ENCODE data around the gene PTPMT1.

PTPMT1 gene

GRCh38 chr11:47550288-47551047, 14.9 kb upstream of the PTPMT1 start:
- H3K27ac ChIP-seq (ENCODE audit: low read length) = peak overlapping the region; percentile 81
- H4K20me1 ChIP-seq (ENCODE audit: insufficient read depth, low read length) = peaks cover 53% of the 10 kb centered on the region
- H3K27me3 ChIP-seq (ENCODE audit: low read depth, low read length) = no peaks in the 10 kb centered on the region
- H3K9ac ChIP-seq (ENCODE audit: low read length) = peak overlapping the region; percentile 96; the same call in 1 of the 2 replicates
- peaks cover 30% of the 10 kb centered on the region for H3K36me3 ChIP-seq (replicated peaks; ENCODE audit: low read depth, low read length)
- peaks cover 21% of the 10 kb centered on the region for H3K4me1 ChIP-seq (ENCODE audit: low read length)
- H3K4me3 ChIP-seq (ENCODE audit: low read length) = peak overlapping the region; percentile 90
- H3K79me2 ChIP-seq (ENCODE audit: low read length) = peaks cover 79% of the 10 kb centered on the region
- no peaks in the 10 kb centered on the region for H3K9me3 ChIP-seq (ENCODE audit: insufficient read depth, low read length)
- no peak overlapping the region for H2AFZ ChIP-seq (ENCODE audit: low read depth, low read length)
- TF ChIP-seq, protein P1, sequence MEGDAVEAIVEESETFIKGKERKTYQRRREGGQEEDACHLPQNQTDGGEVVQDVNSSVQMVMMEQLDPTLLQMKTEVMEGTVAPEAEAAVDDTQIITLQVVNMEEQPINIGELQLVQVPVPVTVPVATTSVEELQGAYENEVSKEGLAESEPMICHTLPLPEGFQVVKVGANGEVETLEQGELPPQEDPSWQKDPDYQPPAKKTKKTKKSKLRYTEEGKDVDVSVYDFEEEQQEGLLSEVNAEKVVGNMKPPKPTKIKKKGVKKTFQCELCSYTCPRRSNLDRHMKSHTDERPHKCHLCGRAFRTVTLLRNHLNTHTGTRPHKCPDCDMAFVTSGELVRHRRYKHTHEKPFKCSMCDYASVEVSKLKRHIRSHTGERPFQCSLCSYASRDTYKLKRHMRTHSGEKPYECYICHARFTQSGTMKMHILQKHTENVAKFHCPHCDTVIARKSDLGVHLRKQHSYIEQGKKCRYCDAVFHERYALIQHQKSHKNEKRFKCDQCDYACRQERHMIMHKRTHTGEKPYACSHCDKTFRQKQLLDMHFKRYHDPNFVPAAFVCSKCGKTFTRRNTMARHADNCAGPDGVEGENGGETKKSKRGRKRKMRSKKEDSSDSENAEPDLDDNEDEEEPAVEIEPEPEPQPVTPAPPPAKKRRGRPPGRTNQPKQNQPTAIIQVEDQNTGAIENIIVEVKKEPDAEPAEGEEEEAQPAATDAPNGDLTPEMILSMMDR (IDR thresholded peaks at IDR 0.05; ENCODE audit: low read depth, low read length) = no peak
- no peak for TF ChIP-seq EZH2phosphoT487 (IDR thresholded peaks at IDR 0.05; ENCODE audit: low read depth)
- H3K4me2 ChIP-seq (ENCODE audit: low read length) = peak overlapping the region; percentile 95

- peaks cover 73% of the 10 kb centered on the region for H3K79me2 ChIP-seq (ENCODE audit: low read length)
- H2AFZ ChIP-seq (ENCODE audit: low read depth, low read length) = no peak overlapping the region
- no peaks in the 10 kb centered on the region for H3K27me3 ChIP-seq (ENCODE audit: low read depth, low read length)
- H3K9me3 ChIP-seq (ENCODE audit: insufficient read depth, low read length) = no peaks in the 10 kb centered on the region
- H3K27ac ChIP-seq (ENCODE audit: low read length) = peak overlapping the region; percentile 81
- peaks cover 21% of the 10 kb centered on the region for H3K4me1 ChIP-seq (ENCODE audit: low read length)
- H3K36me3 ChIP-seq (replicated peaks; ENCODE audit: low read depth, low read length) = peaks cover 30% of the 10 kb centered on the region
- H4K20me1 ChIP-seq (ENCODE audit: insufficient read depth, low read length) = peaks cover 51% of the 10 kb centered on the region
- peak overlapping the region; percentile 96 for H3K9ac ChIP-seq (ENCODE audit: low read length)
- peak overlapping the region; percentile 90 for H3K4me3 ChIP-seq (ENCODE audit: low read length)
- peak overlapping the region; percentile 95 for H3K4me2 ChIP-seq (ENCODE audit: low read length)
- TF ChIP-seq, protein P1 (IDR thresholded peaks at IDR 0.05; ENCODE audit: low read depth, low read length) = peak; percentile 39
- no peak for TF ChIP-seq EZH2phosphoT487 (IDR thresholded peaks at IDR 0.05; ENCODE audit: low read depth)
Observed at GRCh38 chr11:47551086-47551485, 14.3 kb upstream of the PTPMT1 start.

DNA sequence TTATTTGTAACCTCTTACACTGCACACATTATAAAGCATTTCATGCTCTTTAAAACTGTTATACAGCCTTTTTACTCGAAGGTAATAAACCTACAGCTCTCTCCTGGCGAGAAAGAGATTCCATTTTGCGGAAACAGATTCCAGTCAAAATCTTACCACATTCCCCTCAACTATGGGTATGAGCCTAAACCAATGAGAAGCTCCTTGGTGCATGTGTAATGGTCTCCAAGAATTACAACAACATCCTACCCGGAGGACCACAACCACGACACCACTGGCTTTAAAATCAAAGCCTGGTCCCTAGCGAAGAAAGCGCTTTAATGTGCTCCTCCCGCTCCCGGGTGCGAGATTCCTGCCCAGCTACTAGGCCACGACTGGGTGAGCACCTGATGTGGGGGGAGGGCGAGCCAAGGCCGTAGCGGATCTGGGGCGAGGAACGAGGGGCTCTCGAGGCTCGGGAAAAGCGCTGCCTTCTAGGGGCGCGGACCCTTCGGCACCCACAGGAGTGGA, 13.3 kb upstream of the PTPMT1 start:
- no peaks in the 10 kb centered on the region for H3K9me3 ChIP-seq (ENCODE audit: insufficient read depth, low read length)
- H4K20me1 ChIP-seq (ENCODE audit: insufficient read depth, low read length) = peaks cover 42% of the 10 kb centered on the region
- H3K4me1 ChIP-seq (ENCODE audit: low read length) = peaks cover 21% of the 10 kb centered on the region
- TF ChIP-seq, protein P1 (IDR thresholded peaks at IDR 0.05; ENCODE audit: low read depth, low read length) = no peak
- no peak for TF ChIP-seq EZH2phosphoT487 (IDR thresholded peaks at IDR 0.05; ENCODE audit: low read depth)
- H3K36me3 ChIP-seq (replicated peaks; ENCODE audit: low read depth, low read length) = peaks cover 23% of the 10 kb centered on the region
- no peaks in the 10 kb centered on the region for H3K27me3 ChIP-seq (ENCODE audit: low read depth, low read length)
- H2AFZ ChIP-seq (ENCODE audit: low read depth, low read length) = no peak overlapping the region
- H3K4me2 ChIP-seq (ENCODE audit: low read length) = peak overlapping the region; percentile 95
- peaks cover 62% of the 10 kb centered on the region for H3K79me2 ChIP-seq (ENCODE audit: low read length)
- H3K4me3 ChIP-seq (ENCODE audit: low read length) = peak overlapping the region; percentile 90
- H3K9ac ChIP-seq (ENCODE audit: low read length) = peak overlapping the region; percentile 96
- H3K27ac ChIP-seq (ENCODE audit: low read length) = peak overlapping the region; percentile 81

DNA sequence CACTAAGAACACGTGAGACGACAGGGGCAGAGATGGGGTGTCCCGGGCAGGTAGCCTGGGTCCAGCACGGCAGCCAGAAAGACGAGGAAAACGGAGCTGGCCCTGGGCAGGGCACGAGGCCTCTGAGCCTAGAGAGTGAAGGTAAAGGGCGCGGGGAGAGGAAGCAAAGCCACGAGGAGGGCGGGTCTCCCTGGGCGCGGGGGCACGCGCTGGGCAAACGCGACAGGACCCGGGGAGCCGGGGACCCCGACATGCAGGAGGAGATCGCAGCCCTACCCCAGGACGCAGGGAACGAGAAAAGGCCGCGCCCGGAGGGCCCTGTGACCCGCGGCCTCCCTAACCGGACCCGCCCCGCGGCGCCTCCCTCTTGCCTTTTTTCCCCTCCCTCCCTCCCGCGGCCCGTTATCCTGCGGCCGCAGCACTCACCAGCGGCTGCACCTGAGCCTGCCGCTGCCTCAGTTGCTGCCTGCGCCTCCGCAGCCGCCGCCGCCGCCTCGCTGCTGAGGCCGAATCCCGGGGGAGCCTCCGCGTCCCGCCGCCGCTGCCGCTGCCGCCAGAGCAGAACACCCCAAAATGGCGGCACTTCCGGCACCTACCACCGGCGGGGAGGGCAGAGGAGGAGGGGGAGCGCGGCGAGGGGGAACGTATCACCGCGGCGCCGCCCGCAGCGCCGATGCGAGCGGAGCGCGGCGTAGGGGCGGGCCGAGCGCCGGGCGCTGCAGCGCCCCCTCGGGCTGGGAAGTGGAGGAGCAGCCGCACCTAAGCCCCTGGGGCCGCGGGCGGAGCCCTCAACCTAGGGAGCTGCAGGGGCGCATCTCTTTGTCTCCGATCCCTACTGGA, 12.6 kb upstream of the PTPMT1 start, which contains the start of gene CELF1:
Gene CELF1, minus strand, starts transcription at position 567 of the 840 bp plus-strand sequence. CDS start 53,609 bp downstream, outside the sequence.
- Histone ChIP-seq H3K36me3 (replicated peaks; ENCODE audit: low read depth, low read length) (peaks cover 23% of the 10 kb centered on the region), H3K9me3 (ENCODE audit: insufficient read depth, low read length) (no peaks in the 10 kb centered on the region), H4K20me1 (ENCODE audit: insufficient read depth, low read length) (peaks cover 35% of the 10 kb centered on the region), H3K27me3 (ENCODE audit: low read depth, low read length) (no peaks in the 10 kb centered on the region), H3K79me2 (ENCODE audit: low read length) (peaks cover 56% of the 10 kb centered on the region), H3K27ac (ENCODE audit: low read length) (peak within 1 kb of the TSS; percentile 81), H3K4me1 (ENCODE audit: low read length) (peaks cover 21% of the 10 kb centered on the region), H3K4me2 (ENCODE audit: low read length) (peak within 1 kb of the TSS; percentile 95), H2AFZ (ENCODE audit: low read depth, low read length) (peak within 1 kb of the TSS; percentile 84; the same call in 1 of the 2 replicates), H3K4me3 (ENCODE audit: low read length) (peak within 1 kb of the TSS; percentile 90), H3K9ac (ENCODE audit: low read length) (peak within 1 kb of the TSS; percentile 96)
- TF ChIP-seq EZH2phosphoT487 (IDR thresholded peaks at IDR 0.05; ENCODE audit: low read depth) = no peak
- TF ChIP-seq, protein P1 (IDR thresholded peaks at IDR 0.05; ENCODE audit: low read depth, low read length) = peak; percentile 71

Data from OCI-LY3 (cell line).